Measurements from ENCODE around the gene KRT74.

The KRT74 gene

DNA sequence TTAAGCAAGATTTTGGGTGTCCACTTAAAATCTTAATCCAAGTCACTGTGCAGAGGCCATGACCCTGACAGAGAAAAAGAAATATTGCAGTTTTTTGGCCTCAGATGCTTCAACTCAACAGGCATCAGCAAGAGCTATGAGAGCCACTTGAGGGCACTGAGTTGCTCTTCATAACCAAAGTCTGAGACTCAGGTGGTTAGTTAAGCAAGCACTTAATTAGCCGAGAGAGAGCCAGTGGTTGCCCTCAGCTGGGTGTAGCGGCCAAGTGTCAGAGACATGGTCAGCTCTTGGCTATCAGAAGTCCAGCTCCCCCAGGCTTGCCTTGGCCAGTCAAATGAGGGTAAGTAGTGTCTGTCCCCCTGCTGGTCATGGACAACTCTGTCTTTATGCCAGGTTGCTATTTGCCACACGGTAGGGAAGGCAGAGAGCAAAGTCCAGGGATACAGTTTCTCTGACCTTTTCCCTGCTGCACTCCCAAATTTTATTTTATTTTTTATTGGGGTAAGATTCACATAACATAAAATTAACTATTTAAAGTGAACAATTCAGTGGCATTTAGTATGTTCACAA is 11.7 kb downstream of the KRT74 start:
- Histone ChIP-seq H3K9me3 (ENCODE audit: insufficient read depth, low read length) (no peaks in the 10 kb centered on the region), H3K36me3 (ENCODE audit: low read length) (no peaks in the 10 kb centered on the region), H3K27ac (ENCODE audit: low read depth, low read length) (no peak overlapping the region), H3K79me2 (ENCODE audit: insufficient read depth, low read length) (no peaks in the 10 kb centered on the region), H3K9ac (ENCODE audit: low read length) (no peak overlapping the region), H3K4me2 (ENCODE audit: low read depth, low read length, poor library complexity, severe bottlenecking) (no peak overlapping the region), H3K27me3 (ENCODE audit: low read length) (no peaks in the 10 kb centered on the region), H3K9me2 (replicated peaks; ENCODE audit: insufficient read depth, low read length) (no peaks in the 10 kb centered on the region), H3K4me3 (ENCODE audit: insufficient read depth, low read length, poor library complexity, severe bottlenecking) (no peak overlapping the region), H2AFZ (ENCODE audit: low read depth, low read length, severe bottlenecking) (no peak overlapping the region), H4K20me1 (ENCODE audit: low read depth, low read length) (no peaks in the 10 kb centered on the region), H3F3A (ENCODE audit: insufficient read depth) (no peaks in the 10 kb centered on the region)
- TF ChIP-seq EZH2phosphoT487 (conservative IDR thresholded peaks at IDR 0.05; ENCODE audit: low read length) (no peak), CTCF (IDR thresholded peaks at IDR 0.05; ENCODE audit: insufficient read depth, low read length, poor library complexity, severe bottlenecking) (no peak)

- no peaks in the 10 kb centered on the region for H3F3A ChIP-seq (ENCODE audit: insufficient read depth)
- H3K36me3 ChIP-seq (ENCODE audit: low read length): no peaks in the 10 kb centered on the region
- no peak overlapping the region for H3K27ac ChIP-seq (ENCODE audit: low read depth, low read length)
- no peak overlapping the region for H2AFZ ChIP-seq (ENCODE audit: low read depth, low read length, severe bottlenecking)
- no peak overlapping the region for H3K4me3 ChIP-seq (ENCODE audit: insufficient read depth, low read length, poor library complexity, severe bottlenecking)
- H3K9ac ChIP-seq (ENCODE audit: low read length): no peak overlapping the region
- no peaks in the 10 kb centered on the region for H3K79me2 ChIP-seq (ENCODE audit: insufficient read depth, low read length)
- H3K4me2 ChIP-seq (ENCODE audit: low read depth, low read length, poor library complexity, severe bottlenecking): no peak overlapping the region
- H3K9me2 ChIP-seq (replicated peaks; ENCODE audit: insufficient read depth, low read length): no peaks in the 10 kb centered on the region
- no peaks in the 10 kb centered on the region for H3K27me3 ChIP-seq (ENCODE audit: low read length)
- no peak for TF ChIP-seq EZH2phosphoT487 (conservative IDR thresholded peaks at IDR 0.05; ENCODE audit: low read length)
- no peak for TF ChIP-seq CTCF (IDR thresholded peaks at IDR 0.05; ENCODE audit: insufficient read depth, low read length, poor library complexity, severe bottlenecking)
- H3K9me3 ChIP-seq (ENCODE audit: insufficient read depth, low read length): no peaks in the 10 kb centered on the region
- H4K20me1 ChIP-seq (ENCODE audit: low read depth, low read length): no peaks in the 10 kb centered on the region
Observed at GRCh38 chr12:52559979-52560378, 13.7 kb downstream of the KRT74 start.

DNA sequence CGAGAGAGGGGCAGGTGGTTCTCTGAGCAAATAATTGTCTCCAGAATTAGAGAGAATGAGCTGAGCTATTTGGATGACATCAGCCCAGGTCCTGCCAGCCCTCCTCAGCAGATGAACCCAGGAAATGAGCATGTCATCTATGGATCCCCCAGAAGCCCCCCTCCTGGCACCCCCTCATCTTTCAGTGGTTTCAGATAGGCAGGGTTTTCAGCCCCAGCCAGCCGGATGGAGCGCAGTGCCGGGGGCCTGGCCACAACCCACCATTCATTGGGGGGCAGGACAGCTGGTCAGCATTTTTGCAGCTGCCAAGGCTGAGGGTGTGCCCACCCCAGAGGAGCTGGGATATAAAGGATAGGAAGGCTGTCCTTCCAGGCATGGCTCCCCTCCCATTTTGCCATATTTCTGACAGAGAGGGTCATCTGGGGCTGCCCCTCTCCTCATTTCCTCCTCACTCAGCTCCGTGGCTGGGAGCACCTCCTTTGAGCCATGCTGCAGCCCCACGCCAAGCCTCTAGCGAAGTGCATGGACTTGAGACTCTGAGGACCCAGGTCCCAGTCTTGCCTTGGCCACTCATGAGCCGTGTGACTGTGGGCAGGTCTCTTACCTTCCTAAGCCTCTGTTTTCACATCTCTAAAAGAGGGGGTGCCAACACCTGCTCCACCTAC is 14.7 kb downstream of the KRT74 start:
- Histone ChIP-seq H3K27me3 (ENCODE audit: low read length) (no peaks in the 10 kb centered on the region), H3K79me2 (ENCODE audit: insufficient read depth, low read length) (no peaks in the 10 kb centered on the region), H2AFZ (ENCODE audit: low read depth, low read length, severe bottlenecking) (no peak overlapping the region), H3K4me3 (ENCODE audit: insufficient read depth, low read length, poor library complexity, severe bottlenecking) (no peak overlapping the region), H3K9me3 (ENCODE audit: insufficient read depth, low read length) (no peaks in the 10 kb centered on the region), H3K27ac (ENCODE audit: low read depth, low read length) (no peak overlapping the region), H3K9me2 (replicated peaks; ENCODE audit: insufficient read depth, low read length) (no peaks in the 10 kb centered on the region), H4K20me1 (ENCODE audit: low read depth, low read length) (no peaks in the 10 kb centered on the region), H3K36me3 (ENCODE audit: low read length) (no peaks in the 10 kb centered on the region), H3F3A (ENCODE audit: insufficient read depth) (no peaks in the 10 kb centered on the region), H3K4me2 (ENCODE audit: low read depth, low read length, poor library complexity, severe bottlenecking) (no peak overlapping the region), H3K9ac (ENCODE audit: low read length) (no peak overlapping the region)
- TF ChIP-seq EZH2phosphoT487 (conservative IDR thresholded peaks at IDR 0.05; ENCODE audit: low read length) (no peak), CTCF (IDR thresholded peaks at IDR 0.05; ENCODE audit: insufficient read depth, low read length, poor library complexity, severe bottlenecking) (no peak)
